HCT116 (cell line): Measurements from ENCODE around the gene INPP5K. TPM values are rescaled to one million over a fixed set of nuclear protein-coding genes. Genes with fewer than 3 reads are reported as not detected.

Source experiments
- ATAC-seq: fragments of 200-7000 bp; cut with Tn5 transposase; 2 replicates; pipeline ENCODE4 v1.9.1; 2020; ENCODE audit warnings: mild to moderate bottlenecking, moderate library complexity
- BruUV-seq: library from RNA; stranded (reverse); fragments of 400-500 nt; replicated peaks from 2 replicates; lab custom pipeline; 2021; lab: Mats Ljungman, UMichigan
- CTCF ChIA-PET: fragments of 300-600 bp; sonication (Branson Sonifier 250); formaldehyde crosslinking; loops from one replicate; lab custom pipeline; 2021; ENCODE audit warnings: antibody characterized with exemption; lab: Charles Lee
- POLR2A ChIA-PET: fragments of 300-600, 350-600 bp; sonication (Branson Sonifier 250); formaldehyde crosslinking; loops from one replicate; lab custom pipeline; 2021; ENCODE audit warnings: antibody characterized with exemption; lab: Charles Lee
- RAD21 ChIA-PET, 2 experiments: fragments of 300-600 bp; sonication (Branson Sonifier 250); formaldehyde crosslinking; loops; one replicate each; lab custom pipeline; 2023; ENCODE audit warnings: low total read pairs in 2 of 2; ENCODE audit not compliant: uncharacterized antibody in 2 of 2, unreplicated experiment in 2 of 2, low non-redundant PET in 1 of 2; lab: Charles Lee
- DNase-seq: peaks from one replicate; pipeline ENCODE4 v3.0.0-alpha.2; 2010; ENCODE audit warnings: low read depth, low spot score
- H2AFZ ChIP-seq: fragments of 200-600 bp; shearing (Covaris generic), sonication (generic); 2 replicates; pipeline ENCODE4 v1.6.1; 2017; ENCODE audit warnings: low read depth, mixed run types, mixed read lengths, antibody characterized with exemption, low read length; ENCODE audit not compliant: poor library complexity, severe bottlenecking
- H3K27ac ChIP-seq: 2 replicates; pipeline ENCODE4 v1.5.1; 2012; ENCODE audit warnings: low read depth, low read length
- H3K27me3 ChIP-seq: fragments of 200-600 bp; sonication (generic); 2 replicates; pipeline ENCODE4 v1.6.1; 2016; ENCODE audit warnings: mixed run types, low read length, mixed read lengths; ENCODE audit not compliant: insufficient read depth
- H3K36me3 ChIP-seq, 2 experiments: fragments of 200-500 bp in 1 of 2; fragments of 200-600 bp in 1 of 2; sonication (Bioruptor generic) in 1 of 2; sonication (generic) in 1 of 2; 2 replicates each; pipeline versions ENCODE4 v1.5.1 to v1.6.1; 2014 to 2016; ENCODE audit warnings: low read length in 2 of 2, inconsistent platforms in 1 of 2, mixed read lengths in 1 of 2, mixed run types in 1 of 2; ENCODE audit not compliant: insufficient read depth in 2 of 2, control insufficient read depth in 1 of 2
- H3K4me1 ChIP-seq, 2 experiments: fragments of 200-600 bp in 1 of 2; sonication (generic) in 1 of 2; 2 replicates each; pipeline versions ENCODE4 v1.5.1 to v1.6.1; 2012 to 2017; ENCODE audit warnings: low read length in 2 of 2, inconsistent platforms in 1 of 2, mild to moderate bottlenecking in 1 of 2, mixed read lengths in 1 of 2, mixed run types in 1 of 2, moderate library complexity in 1 of 2; ENCODE audit not compliant: insufficient read depth in 2 of 2, control insufficient read depth in 1 of 2
- H3K4me2 ChIP-seq: fragments of 200-600 bp; sonication (generic); 2 replicates; pipeline ENCODE4 v1.6.1; 2017; ENCODE audit warnings: mixed run types, low read length, mixed read lengths
- H3K4me3 ChIP-seq, 2 experiments: fragments of 200-600 bp in 1 of 2; sonication (generic) in 1 of 2; replicated peaks in 1 of 2; 2 replicates each; pipeline ENCODE4 v1.5.1; 2011 to 2016; ENCODE audit warnings: low read length in 2 of 2, control low read depth in 1 of 2, low read depth in 1 of 2, mild to moderate bottlenecking in 1 of 2, mixed read lengths in 1 of 2, mixed run types in 1 of 2
- H3K79me2 ChIP-seq: fragments of 200-600 bp; sonication (generic); 2 replicates; pipeline ENCODE4 v1.6.1; 2017; ENCODE audit warnings: mild to moderate bottlenecking, mixed run types, low read length, moderate library complexity, mixed read lengths; ENCODE audit not compliant: insufficient read depth
- H3K9ac ChIP-seq: fragments of 200-600 bp; sonication (generic); 2 replicates; pipeline ENCODE4 v1.6.1; 2016; ENCODE audit warnings: low read length, mixed read lengths
- H3K9me2 ChIP-seq: fragments of 200-600 bp; sonication (generic), shearing (Covaris generic); 2 replicates; pipeline ENCODE4 v1.6.1; 2017; ENCODE audit warnings: mixed run types, mild to moderate bottlenecking, moderate library complexity; ENCODE audit not compliant: insufficient read depth
- H3K9me3 ChIP-seq, 2 experiments: fragments of 200-500 bp in 1 of 2; fragments of 200-600 bp in 1 of 2; sonication (Bioruptor generic) in 1 of 2; sonication (generic) in 1 of 2; 2 replicates each; pipeline ENCODE4 v1.6.1; 2014 to 2017; ENCODE audit warnings: low read length in 2 of 2, mixed read lengths in 2 of 2, inconsistent platforms in 1 of 2, low read depth in 1 of 2, mild to moderate bottlenecking in 1 of 2, mixed run types in 1 of 2, moderate library complexity in 1 of 2; ENCODE audit not compliant: control insufficient read depth in 1 of 2, insufficient read depth in 1 of 2
- H4K20me1 ChIP-seq: fragments of 200-600 bp; sonication (generic), shearing (Covaris generic); 2 replicates; pipeline ENCODE4 v1.6.1; 2017; ENCODE audit warnings: mixed run types, mild to moderate bottlenecking, moderate library complexity; ENCODE audit not compliant: insufficient read depth
- ATF3 ChIP-seq: IDR thresholded peaks from 2 replicates; pipeline ENCODE4 v1.6.1; 2012
- CBX3 ChIP-seq: IDR thresholded peaks from 2 replicates; pipeline ENCODE4 v1.6.1; 2012; ENCODE audit warnings: low read depth
- CEBPB ChIP-seq: IDR thresholded peaks from 2 replicates; pipeline ENCODE4 v1.6.1; 2012; ENCODE audit warnings: low read depth
- CTCF ChIP-seq, 3 experiments: fragments of 200-600 bp in 1 of 3; sonication (generic) in 1 of 3; IDR thresholded peaks in 2 of 3; conservative IDR thresholded peaks in 1 of 3; 2 replicates each; pipeline ENCODE4 v1.5.1; 2012 to 2017; ENCODE audit warnings: low read depth in 2 of 3, low read length in 2 of 3, antibody characterized with exemption in 1 of 3, borderline replicate concordance in 1 of 3, control low read depth in 1 of 3, mild to moderate bottlenecking in 1 of 3, mixed read lengths in 1 of 3, mixed run types in 1 of 3, moderate library complexity in 1 of 3; ENCODE audit not compliant: insufficient read depth in 1 of 3
- EGR1 ChIP-seq: IDR thresholded peaks from 2 replicates; pipeline ENCODE4 v1.6.1; 2012; ENCODE audit warnings: low read depth
- JUND ChIP-seq: IDR thresholded peaks from 2 replicates; pipeline ENCODE4 v1.6.1; 2012
- MAX ChIP-seq: IDR thresholded peaks from 2 replicates; pipeline ENCODE4 v1.6.1; 2012
- POLR2AphosphoS5 ChIP-seq: IDR thresholded peaks from 2 replicates; pipeline ENCODE4 v1.6.1; 2011; ENCODE audit warnings: mild to moderate bottlenecking, low read depth, low read length, moderate library complexity
- RAD21 ChIP-seq: IDR thresholded peaks from 2 replicates; pipeline ENCODE4 v1.6.1; 2012; ENCODE audit warnings: low read depth, mild to moderate bottlenecking
- REST ChIP-seq: IDR thresholded peaks from 2 replicates; pipeline ENCODE4 v1.6.1; 2012; ENCODE audit warnings: low read depth
- SP1 ChIP-seq: IDR thresholded peaks from 2 replicates; pipeline ENCODE4 v1.6.1; 2012; ENCODE audit warnings: low read depth
- SRF ChIP-seq: IDR thresholded peaks from 2 replicates; pipeline ENCODE4 v1.6.1; 2012; ENCODE audit warnings: low read depth
- TCF7L2 ChIP-seq: IDR thresholded peaks from 2 replicates; pipeline ENCODE4 v1.7.0; 2011; ENCODE audit warnings: borderline replicate concordance, inconsistent platforms; ENCODE audit not compliant: insufficient read depth, insufficient read length; ENCODE audit errors: extremely low read depth
- YY1 ChIP-seq: IDR thresholded peaks from 2 replicates; pipeline ENCODE4 v1.6.1; 2011; ENCODE audit warnings: low read length, low read depth, moderate library complexity, mild to moderate bottlenecking; ENCODE audit not compliant: insufficient replicate concordance; ENCODE audit errors: extremely low read depth
- ZFX ChIP-seq: fragments of 450-650 bp; IDR thresholded peaks from 2 replicates; pipeline ENCODE4 v1.6.1; 2017
- ZNF274 ChIP-seq: fragments of 200-500 bp; sonication (Bioruptor generic); IDR thresholded peaks from 2 replicates; pipeline ENCODE4 v1.6.1; 2014; ENCODE audit warnings: mild to moderate bottlenecking, low read depth, low read length, inconsistent platforms
- intact Hi-C: fragments of 100-400 bp; cut with micrococcal nuclease; formaldehyde crosslinking; loops from 2 replicates; pipeline ENCODE4 v1.10.0; 2022
- total RNA-seq: library from RNA; stranded (reverse); gene quantifications from one replicate; pipeline ENCODE4 v1.2.1, GENCODE V29; 2021; ENCODE audit not compliant: unreplicated experiment

The INPP5K gene
- total RNA-seq, 1 experiment from 2014 or later: 25.6 TPM

- BruUV-seq: no TSS peak
- no peak for DNase-seq
- H3K4me1 ChIP-seq: no peaks in the 10 kb centered on the region
- no peak for TF ChIP-seq JUND
- TF ChIP-seq, all 23 proteins: peak for 0
- no peak overlapping the region for H3K27ac ChIP-seq
- no peaks in the 10 kb centered on the region for H3K9me3 ChIP-seq
- ChIA-PET POLR2A (no interaction called here), RAD21 (no interaction called here), CTCF (no interaction called here)
- no peak overlapping the region for H2AFZ ChIP-seq
- no peaks in the 10 kb centered on the region for H3K27me3 ChIP-seq
- H3K4me2 ChIP-seq: no peak overlapping the region
- intact Hi-C loops: no loop called here
- H3K36me3 ChIP-seq: peaks cover 35 to 44% of the 10 kb centered on the region in 2 experiments; a peak in 3 of 4 replicates
- no peak overlapping the region for H3K9ac ChIP-seq
- peaks cover 13% of the 10 kb centered on the region for H3K79me2 ChIP-seq
- no peaks in the 10 kb centered on the region for H4K20me1 ChIP-seq
- no peak overlapping the region for H3K4me3 ChIP-seq
- no peak for ATAC-seq
- H3K9me2 ChIP-seq: no peaks in the 10 kb centered on the region
Measured at GRCh38 chr17:1542316-1542715, 25.9 kb upstream of the INPP5K start.

GRCh38 chr17:1541367-1541904 is 25.0 kb upstream of the INPP5K start:
- Histone ChIP-seq H3K27me3 (no peaks in the 10 kb centered on the region), H3K9ac (no peak overlapping the region), H3K4me3 (no peak overlapping the region), H4K20me1 (no peaks in the 10 kb centered on the region), H3K9me3 (no peaks in the 10 kb centered on the region), H3K79me2 (peaks cover 13% of the 10 kb centered on the region), H2AFZ (no peak overlapping the region), H3K4me2 (no peak overlapping the region), H3K36me3 (peaks cover 35 to 41% of the 10 kb centered on the region in 2 experiments; a peak in 3 of 4 replicates), H3K4me1 (no peaks in the 10 kb centered on the region), H3K27ac (no peak overlapping the region), H3K9me2 (no peaks in the 10 kb centered on the region)
- CTCF ChIA-PET: no interaction called here
- DNase-seq (no peak), ATAC-seq (no peak)
- no TSS peak for BruUV-seq
- intact Hi-C loops: no loop called here
- POLR2A ChIA-PET: no interaction called here
- RAD21 ChIA-PET: no interaction called here
- TF ChIP-seq POLR2AphosphoS5 (no peak), JUND (no peak), CEBPB (no peak), REST (no peak), CBX3 (no peak), TCF7L2 (no peak), EGR1 (no peak), RAD21 (no peak), ATF3 (no peak), SP1 (no peak), YY1 (no peak), MAX (no peak), CTCF (IDR thresholded peaks at IDR 0.05 in 2 of 3, conservative IDR thresholded peaks at IDR 0.05 in 1 of 3; ENCODE audit: borderline replicate concordance in 1 of 3, insufficient read depth in 1 of 3, low read depth in 2 of 3, low read length in 2 of 3) (no peak), ZNF274 (no peak), SRF (no peak), ZFX (no peak)
